ENCODE measurements around the gene USP10. TPM values are rescaled to one million over a fixed set of nuclear protein-coding genes. Genes with fewer than 3 reads are reported as not detected.
"Not testable (repeated sequence)": the region's sequence is repeated elsewhere in the genome, so short reads cannot be mapped to it uniquely, and the experiment has no call there.

USP10 gene
- total RNA-seq, 1 experiment from 2014 or later = 79.5 TPM

DNA sequence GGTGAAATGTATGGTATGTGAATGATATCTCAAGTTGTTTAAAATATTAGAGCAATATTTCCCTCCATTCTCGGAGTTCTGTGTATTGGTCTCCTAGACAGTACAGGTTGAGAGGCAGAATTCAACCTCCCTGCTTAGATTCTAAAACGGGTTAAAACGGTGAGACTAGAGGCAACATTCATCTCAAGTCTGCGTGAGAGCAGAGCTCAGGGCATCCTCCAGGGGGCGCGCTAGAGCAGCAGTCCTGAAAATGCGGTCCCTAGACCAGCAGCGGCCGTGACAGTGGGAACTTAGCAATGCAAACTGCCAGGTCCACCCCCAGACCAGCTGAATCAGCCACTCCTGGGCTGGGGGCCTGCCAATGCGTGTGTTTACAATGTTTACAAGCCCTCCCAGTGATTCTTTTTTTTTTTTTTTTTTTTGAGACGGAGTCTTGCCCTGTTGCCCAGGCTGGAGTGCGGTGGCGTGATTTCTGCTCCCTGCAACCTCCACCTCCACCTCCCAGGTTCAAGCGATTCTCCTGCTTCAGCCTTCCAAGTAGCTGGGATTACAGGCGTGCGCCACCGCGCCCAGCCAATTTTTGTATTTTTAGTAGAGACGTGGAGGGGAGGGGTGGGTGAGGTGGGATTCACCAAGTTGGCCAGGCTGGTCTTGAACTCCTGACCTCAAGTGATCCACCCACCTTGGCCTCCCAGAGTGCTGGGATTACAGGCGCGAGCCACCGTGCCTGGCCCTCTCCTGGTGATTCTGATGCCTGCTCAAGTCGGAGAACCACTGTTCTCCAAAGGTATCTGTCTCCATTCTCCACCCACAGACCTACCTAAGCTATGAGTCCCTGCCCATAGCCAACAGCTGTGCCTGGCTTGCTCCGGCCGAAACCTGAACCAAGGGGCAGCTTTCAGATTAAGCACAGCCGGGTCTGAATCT is 27.3 kb upstream of the USP10 start:
- peak; percentile 74 for DNase-seq (ENCODE audit: low spot score)

DNA sequence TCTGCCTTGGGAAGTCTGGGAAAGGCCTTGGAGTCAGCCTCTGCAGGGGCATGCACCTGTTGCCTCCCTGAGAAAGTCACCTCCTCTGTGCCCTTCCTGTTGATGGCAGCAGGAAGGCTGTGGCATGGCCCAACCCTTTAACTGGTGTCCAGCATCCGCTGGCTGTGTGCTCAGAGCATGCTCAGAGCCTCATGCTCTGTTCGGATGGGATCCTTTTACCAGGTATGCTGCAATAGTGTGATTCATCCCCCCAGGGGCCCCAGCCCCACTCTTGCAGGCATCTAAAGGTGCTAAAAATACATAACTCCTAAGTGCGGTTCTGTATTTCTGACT is 26.6 kb upstream of the USP10 start:
- DNase-seq (ENCODE audit: low spot score) = no peak

DNA sequence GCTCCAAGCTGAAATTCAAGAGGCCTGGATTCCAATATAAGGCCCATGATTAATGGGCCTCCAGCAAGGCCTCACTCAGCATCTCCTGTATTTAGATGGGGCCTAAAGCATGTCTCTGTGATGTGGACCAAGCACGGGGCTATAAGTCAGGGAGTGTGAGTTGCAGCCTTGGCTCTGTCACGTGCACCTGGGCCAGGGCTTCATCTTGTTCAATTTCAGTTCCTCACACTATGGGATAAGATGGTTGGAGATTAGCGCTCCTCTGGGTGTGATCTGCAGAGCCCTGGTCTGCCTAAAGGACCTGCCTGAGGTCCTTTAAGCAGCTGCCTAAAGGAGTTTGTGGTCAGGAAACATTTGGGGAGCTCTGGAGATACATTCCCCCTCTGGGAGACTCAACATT is 26.2 kb upstream of the USP10 start:
- no peak for DNase-seq (ENCODE audit: low spot score)

DNA sequence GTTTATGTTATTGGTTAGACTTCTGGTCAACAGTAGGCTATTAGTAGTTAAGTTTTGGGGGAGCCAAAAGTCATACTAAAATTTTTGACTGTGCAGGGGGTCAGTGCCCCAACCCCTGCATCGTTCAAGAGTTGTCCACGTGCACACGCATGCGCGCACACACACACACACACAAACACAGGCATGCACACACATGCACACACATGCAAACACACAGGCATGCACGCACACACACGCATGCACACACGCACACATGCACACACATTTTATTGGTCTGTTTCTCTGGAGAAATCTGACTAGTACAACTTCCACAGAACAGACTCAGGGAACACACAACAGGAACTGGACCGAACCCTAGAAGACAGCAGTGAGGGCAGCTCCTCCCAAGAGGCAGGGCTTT is 24.4 kb upstream of the USP10 start:
- no peak for DNase-seq (ENCODE audit: low spot score)

DNA sequence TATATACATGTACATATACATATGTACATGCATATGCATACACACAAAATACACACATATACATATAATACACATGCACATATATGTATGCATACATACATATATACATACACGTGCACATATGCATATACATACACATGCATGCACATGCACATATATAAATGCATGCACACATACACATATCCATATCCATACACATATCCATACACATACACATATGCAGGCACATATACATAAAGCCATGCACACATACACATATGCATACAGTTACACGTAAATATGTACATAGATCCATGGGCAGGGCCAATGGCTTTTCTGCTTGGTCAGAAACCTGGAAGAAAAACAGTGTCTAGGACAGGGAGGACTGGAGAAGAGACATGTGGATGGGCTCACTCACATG is 23.9 kb upstream of the USP10 start:
- no peak for DNase-seq (ENCODE audit: low spot score)

DNA sequence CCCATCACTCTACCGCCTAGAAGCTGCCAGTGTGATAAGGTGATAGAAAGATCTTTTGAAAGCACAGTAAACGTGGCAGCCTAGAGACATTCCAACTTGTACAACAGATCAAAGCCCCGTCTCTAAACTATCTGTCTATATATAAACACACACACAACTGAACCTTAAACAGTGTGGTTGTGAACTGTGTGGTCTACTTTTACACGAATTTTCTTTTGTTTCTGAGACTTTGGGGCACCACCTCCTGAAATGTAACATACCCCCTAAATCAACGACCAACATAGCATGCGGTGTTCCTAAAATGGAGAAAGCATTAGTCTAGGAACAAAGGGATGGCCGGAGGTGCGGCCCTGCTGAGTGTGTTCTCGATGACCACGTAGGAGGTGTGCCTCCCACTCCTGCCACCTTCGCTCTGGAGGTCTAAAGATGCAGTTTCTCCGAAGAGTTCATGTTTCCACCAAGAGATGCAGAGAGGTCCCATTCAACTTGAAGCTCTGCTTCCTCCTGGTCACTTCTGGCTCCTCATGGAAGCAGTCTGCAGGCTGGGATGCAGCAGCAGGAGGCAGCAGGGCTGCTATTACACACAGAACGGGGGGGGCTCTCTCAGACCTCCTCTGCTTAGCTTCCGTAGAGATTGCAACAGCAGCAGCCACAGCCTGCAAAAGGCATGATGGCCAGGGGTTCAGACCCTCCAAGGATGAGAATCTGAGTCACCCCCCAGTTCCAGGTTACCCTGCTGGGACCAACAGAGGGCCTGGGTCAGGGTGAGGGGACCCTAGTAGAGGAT is 22.6 kb upstream of the USP10 start:
- no peak for DNase-seq (ENCODE audit: low spot score)

DNA sequence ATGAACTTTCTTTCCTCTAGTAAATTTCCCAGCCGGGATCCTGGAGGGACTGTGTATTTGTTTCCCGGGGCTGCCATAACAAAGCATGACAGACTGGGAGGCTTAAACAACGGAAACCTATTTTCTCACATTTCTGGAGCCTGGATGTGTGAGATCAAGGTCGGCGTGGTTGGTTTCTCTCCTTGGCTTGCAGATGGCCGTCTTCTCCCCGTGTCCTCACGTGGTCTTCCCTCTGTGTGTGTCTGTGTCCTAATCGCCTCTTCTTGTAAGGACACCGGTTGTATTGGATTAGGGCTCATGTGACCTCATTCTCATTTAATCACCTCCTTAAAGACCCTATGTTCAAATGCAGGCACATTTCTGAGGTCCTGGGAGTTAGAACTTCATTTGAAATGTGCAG is 22.0 kb upstream of the USP10 start:
- DNase-seq (ENCODE audit: low spot score) = no peak

DNA sequence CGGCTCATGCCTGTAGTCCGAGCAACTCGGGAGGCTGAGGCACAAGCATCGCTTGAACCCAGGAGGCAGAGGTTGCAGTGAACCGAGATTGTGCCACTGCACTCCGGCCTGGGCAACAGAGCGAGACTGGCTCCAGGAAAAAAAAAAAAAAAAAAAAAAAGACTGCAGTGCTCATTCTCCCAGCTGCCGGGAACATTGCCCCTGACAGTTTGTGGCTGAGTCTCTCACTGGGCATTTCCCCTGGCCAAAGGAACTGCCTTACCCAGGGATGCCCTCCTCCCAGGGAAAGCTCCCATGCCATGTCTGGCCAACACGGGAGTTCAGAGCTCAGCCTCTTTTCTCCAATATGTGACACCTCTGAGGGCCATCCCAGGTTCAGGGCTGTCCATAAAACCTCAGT is 21.3 kb upstream of the USP10 start:
- no peak for DNase-seq (ENCODE audit: low spot score)

DNA sequence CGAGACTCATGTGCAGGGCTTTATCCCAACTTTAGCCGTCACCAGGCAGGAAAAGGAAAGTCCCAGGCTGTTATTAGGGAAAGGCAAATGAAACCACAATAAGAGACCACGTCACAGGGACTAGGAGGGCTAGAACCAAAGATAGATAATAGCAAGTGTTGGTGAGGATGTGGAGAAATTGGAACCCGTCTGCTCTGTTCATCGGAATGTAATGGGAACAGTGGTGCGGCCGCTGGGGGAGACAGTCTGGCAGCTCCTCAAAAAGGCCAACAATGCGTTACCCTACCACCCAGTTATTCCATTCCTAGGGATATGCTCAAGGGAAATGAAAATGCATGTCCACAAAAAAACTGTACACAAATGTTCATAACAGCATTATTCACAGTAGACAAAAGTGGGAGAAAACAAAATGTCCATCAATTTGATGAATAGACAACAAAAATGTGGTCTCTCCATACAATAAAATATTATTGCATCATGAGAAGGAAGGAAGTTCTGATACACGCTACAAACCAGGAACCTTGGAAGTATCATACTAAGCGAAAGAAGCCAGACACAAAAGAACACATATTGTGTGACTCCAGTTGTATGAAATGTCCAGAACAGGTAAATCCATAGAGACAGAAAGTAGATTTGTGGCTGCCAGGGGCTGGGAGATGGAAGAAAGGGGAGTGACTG is 19.5 kb upstream of the USP10 start:
- no peak for DNase-seq (ENCODE audit: low spot score)

DNA sequence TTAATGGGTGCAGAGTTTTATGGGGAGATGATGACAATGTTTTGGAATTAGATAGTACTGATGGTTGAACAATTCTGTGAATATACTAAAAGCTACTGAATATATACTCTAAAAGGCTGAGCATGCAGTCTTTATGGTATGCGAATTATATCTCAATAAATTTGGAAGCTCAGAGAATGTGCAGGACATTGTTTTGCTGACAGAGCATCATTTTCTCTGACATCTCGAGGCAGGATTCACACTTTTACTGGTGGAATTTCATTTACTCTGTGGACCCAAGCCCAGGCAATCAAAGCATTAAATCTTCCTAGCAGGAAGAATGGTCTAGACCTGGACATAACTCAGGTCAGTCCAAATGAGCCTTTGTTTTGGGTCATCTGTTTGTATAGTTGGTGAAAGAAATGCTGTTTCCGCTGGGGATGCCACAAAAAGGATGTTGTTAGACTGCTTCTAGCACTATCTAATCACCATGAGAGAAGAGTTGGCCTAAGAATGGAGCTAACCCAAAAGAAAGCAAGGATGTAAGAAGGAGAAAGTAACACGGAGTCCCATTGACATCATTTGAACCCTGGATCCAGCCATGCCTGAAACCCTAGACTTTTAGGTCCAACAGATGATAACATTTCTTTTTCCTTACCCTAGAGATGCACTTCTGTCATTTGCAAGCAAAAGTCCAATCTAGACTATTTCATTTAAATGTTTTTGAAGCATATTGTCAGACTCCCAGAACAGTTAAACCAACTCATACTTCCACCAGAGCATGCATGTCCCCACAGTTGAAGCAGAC is 18.8 kb upstream of the USP10 start:
- no peak for DNase-seq (ENCODE audit: low spot score)

DNA sequence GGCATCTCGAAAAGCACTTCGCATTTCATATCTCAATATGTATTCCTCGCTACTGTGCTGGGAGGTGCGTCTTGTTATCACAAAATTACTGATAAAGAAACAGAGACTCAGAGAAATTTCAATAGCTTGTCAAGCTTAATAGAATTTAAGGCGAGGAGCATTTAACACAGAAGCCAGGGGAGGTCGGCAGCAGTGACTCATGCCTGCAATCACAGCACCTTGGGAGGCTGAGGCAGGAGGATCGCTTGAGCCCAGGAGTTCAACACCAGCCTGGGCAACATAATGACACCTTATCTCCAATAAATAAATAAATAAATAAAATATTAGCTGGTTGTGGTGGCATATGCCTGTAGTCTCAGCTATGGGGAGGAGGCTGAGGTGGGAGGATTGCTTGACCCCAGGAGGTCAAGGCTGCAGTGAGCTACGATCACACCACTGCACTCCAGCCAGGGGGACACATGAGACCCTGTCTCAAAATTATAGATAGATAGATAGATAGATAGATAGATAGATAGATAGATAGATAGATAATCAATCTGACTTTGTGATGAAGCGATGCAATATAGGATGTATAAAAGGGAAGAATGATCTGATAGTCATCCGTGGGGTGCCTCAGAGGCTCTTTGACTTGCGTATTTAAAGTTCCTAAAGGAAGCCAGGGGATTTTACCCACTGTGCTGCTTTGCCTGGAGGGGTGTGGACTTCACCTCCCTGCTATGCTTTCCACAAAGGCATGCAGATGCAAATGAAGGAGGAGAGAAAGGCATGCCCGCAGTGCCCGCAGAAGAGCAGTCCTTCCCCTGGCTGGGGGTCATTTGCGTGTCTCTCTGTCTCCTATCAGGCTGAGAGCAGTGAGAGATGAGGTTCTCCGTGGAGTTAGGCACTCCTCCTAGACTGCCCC is 15.9 kb upstream of the USP10 start:
- DNase-seq (ENCODE audit: low spot score) = no peak

DNA sequence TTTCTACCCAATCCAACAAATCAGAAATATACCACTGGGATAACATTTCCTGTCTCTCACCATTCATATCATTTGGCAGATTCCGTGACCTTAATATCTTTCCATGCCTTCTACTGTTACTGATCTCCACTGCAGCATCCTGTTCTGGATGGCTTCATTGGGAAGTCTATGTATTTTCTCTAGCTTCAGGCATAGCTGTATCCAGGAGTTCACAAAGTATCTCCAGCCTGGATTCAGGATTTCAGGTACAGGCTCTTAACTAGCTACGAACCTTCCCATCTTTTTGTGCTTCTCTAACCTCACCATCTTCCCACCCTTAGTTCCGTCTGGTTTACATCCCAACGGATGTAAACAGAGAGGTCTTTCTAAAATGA is 15.2 kb upstream of the USP10 start:
- DNase-seq (ENCODE audit: low spot score) = no peak

DNA sequence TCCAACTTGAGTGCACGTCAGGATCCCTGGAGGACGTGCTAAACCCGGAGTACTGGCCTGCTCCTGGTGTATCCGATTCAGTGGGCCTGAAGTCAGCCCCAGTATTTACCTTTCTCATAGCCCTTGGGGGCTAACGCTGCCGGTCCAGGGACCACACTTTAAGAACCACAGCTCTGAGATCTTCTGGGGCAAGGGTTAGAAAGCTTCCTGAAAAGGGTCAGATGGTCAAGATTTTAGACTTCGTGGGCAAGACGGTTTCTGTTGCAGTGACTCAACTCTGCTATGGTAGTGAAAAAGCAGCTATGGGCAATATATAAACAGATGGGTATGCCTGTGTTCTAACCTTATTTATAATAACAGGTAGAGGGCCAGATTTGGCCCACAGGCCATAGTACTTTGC is 14.6 kb upstream of the USP10 start:
- no peak for DNase-seq (ENCODE audit: low spot score)

DNA sequence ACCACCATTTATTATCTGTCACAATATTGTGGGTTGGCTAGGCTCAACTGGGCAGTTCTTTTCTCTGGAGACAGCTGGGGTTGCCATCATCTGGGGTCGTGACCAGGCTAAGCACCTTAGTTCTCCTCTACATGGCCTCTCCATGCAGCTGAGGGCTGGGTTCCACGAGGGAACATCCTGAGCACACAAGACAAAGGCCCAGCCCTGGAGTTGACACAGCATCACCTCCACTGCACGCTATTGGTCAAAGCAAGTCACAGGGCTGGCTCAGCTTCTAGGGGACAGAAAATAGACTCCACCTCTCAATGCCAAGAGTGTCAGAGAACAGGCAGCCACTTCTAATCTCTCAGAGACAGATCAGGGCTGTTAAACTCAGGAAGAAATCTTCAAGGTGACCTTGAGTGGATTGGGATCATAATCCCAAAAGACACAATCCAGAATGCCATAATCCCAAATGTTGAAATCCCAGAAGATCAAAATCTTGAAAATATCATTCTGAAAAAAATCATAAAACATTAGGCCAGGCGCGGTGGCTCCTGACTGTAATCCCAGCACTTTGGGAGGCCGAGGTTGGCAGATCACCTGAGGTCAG is 13.0 kb upstream of the USP10 start:
- DNase-seq (ENCODE audit: low spot score) = no peak

DNA sequence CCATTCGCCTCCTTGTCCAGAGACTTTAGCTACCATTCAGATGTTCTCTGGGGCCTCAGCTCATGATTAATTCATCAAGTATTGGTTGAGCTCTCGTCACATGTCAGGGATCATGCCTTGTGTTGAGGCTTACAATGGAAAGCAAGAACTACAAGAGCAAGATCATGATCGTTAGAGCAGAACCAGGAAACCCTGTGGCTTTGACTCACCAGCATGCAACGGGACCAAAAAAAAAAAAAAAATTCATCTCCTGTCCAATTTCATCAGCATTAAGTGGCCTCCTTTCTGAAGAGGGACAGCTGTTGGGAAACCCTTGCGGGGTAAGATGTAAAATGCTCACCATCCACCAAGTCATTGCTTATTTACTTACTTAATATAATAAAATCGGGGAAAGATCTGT is 12.1 kb upstream of the USP10 start:
- peak; percentile 64 for DNase-seq (ENCODE audit: low spot score)

DNA sequence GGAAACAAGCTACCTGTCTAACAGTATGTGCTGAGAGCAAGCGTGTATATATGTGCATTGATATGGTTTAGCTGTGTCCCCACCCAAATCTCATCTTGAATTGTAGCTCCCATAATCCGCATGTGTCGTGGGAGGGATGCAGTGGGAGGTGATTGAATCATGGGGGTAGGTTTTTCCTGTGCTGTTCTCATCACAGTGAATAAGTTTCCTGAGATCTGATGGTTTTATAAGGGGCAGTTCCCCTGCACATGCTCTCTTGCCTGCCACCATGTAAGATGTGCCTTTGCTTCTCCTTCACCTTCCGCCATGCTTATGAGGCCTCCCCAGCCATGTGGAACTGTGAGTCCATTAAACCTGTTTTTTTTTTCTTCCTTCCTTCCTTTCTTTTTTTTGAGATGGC is 11.6 kb upstream of the USP10 start:
- not testable (repeated sequence) for DNase-seq (ENCODE audit: low spot score)

DNA sequence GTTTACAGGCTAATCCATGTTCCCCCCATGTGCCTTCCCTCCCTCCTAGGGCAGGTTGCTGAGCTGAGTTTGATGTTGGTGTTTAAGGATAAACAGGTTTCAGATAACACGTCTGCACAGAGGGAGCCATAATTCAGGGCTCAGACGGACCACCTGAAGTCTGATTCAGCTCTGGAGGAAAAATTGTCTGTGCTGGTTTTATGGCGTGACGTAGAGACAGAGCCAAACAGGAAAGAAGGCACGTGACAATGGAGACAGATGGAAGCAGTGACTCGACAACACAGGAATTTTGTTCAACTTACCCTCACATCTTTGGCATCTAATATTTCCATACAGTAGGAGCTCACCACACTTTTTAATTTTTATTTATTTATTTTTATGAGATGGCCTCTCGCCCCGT is 10.7 kb upstream of the USP10 start:
- DNase-seq (ENCODE audit: low spot score) = peak; percentile 71

DNA sequence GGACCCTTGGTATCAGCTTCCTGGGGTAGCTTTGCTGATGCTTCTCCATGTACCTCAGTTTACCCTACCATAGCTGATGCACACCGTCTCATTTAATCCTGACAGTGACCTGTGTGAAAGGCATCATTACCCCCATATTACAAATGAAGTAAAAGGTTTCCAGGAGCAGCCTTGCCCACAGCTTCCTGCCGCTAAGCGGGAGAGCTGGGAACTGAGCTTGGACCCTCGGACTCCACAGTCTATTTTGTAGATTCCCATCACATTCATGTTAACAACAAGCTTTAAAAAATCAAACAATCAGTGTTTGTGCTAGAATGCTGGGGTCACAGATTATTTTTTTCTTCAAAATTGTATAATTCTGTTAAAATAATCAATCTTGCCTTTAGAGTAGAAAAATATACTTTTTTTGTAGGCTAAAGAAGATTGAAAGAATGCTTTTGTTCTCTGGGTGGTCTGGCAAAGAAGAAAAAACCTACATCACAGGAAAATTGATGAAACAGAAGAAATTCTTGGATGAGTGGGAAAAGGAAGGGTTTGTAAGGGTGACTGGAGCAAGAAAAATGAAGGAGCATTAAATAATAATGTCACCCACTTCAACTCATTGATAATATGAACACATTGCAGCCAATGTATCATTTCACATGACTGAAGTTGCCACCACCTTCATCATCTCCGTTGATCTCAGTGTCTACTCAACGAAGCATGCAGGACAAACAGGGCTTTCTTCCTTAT is 9.5 kb upstream of the USP10 start:
- DNase-seq (ENCODE audit: low spot score) = no peak

DNA sequence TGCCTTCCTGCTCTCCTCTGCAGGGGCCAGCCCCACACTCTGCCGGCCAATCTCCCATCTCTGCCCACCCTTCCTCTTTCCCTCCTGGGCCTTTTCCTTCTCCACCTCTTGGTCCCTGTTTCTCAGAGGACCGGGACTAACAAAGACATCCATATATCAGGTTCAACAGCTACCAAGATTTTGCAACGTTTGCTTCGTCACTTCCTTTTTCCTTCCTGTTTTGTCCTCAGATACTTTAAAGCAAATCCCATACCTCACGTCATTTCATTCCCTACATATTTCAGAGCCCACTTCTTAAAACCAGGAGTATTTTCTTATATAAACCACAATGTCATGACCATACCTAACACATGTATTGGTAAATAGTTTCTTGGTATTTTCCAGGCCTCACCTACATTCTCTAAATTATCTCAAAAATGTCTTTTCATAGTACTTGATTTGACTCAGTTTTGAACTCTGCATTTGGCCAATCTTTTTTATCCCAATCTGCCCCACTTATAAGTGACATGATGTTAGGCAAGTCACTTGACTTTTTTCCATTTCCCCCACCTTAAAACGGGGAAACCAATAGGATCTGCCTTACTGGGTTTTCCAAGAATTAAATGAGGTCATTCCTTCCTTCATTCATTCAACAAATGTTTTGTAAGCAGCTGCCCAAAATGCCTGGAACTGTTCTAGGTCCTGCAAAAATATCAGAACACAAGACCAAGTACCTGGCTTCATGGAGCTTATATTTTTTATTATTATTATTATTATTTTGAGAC is 7.2 kb upstream of the USP10 start:
- DNase-seq (ENCODE audit: low spot score) = no peak

Data from H4 (cell line).